ENCODE data around the gene NEXN.

DNA sequence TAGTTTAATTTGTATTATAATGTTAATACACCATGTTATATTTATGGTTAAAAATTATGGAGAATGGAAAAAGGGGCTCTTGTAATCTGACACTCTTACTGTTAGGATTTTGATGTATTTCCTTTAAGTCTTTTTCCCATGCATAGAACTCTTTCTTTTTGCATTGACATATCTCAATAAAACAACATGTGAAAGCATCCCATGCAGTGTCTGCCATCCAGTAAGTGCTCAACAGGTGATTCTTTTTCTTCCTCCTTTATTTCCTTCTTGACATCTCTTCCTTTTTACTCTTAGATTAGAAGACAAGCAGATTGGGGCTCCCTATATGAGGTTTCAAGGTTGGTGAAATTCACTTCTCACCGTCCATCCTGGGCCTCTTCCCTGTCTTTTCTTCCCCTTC lies 2.8 kb downstream of the NEXN start:
- TF ChIP-seq, protein P1, sequence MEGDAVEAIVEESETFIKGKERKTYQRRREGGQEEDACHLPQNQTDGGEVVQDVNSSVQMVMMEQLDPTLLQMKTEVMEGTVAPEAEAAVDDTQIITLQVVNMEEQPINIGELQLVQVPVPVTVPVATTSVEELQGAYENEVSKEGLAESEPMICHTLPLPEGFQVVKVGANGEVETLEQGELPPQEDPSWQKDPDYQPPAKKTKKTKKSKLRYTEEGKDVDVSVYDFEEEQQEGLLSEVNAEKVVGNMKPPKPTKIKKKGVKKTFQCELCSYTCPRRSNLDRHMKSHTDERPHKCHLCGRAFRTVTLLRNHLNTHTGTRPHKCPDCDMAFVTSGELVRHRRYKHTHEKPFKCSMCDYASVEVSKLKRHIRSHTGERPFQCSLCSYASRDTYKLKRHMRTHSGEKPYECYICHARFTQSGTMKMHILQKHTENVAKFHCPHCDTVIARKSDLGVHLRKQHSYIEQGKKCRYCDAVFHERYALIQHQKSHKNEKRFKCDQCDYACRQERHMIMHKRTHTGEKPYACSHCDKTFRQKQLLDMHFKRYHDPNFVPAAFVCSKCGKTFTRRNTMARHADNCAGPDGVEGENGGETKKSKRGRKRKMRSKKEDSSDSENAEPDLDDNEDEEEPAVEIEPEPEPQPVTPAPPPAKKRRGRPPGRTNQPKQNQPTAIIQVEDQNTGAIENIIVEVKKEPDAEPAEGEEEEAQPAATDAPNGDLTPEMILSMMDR (IDR thresholded peaks at IDR 0.05; ENCODE audit: low read depth, low read length, missing input control), result no peak
- TF ChIP-seq, protein P2, sequence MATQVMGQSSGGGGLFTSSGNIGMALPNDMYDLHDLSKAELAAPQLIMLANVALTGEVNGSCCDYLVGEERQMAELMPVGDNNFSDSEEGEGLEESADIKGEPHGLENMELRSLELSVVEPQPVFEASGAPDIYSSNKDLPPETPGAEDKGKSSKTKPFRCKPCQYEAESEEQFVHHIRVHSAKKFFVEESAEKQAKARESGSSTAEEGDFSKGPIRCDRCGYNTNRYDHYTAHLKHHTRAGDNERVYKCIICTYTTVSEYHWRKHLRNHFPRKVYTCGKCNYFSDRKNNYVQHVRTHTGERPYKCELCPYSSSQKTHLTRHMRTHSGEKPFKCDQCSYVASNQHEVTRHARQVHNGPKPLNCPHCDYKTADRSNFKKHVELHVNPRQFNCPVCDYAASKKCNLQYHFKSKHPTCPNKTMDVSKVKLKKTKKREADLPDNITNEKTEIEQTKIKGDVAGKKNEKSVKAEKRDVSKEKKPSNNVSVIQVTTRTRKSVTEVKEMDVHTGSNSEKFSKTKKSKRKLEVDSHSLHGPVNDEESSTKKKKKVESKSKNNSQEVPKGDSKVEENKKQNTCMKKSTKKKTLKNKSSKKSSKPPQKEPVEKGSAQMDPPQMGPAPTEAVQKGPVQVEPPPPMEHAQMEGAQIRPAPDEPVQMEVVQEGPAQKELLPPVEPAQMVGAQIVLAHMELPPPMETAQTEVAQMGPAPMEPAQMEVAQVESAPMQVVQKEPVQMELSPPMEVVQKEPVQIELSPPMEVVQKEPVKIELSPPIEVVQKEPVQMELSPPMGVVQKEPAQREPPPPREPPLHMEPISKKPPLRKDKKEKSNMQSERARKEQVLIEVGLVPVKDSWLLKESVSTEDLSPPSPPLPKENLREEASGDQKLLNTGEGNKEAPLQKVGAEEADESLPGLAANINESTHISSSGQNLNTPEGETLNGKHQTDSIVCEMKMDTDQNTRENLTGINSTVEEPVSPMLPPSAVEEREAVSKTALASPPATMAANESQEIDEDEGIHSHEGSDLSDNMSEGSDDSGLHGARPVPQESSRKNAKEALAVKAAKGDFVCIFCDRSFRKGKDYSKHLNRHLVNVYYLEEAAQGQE (IDR thresholded peaks at IDR 0.05), result no peak
- TF ChIP-seq SP1 (IDR thresholded peaks at IDR 0.05) (no peak), FOXA1 (IDR thresholded peaks at IDR 0.05) (no peak), HNF4G (IDR thresholded peaks at IDR 0.05) (no peak)
- TF ChIP-seq, protein P3, sequence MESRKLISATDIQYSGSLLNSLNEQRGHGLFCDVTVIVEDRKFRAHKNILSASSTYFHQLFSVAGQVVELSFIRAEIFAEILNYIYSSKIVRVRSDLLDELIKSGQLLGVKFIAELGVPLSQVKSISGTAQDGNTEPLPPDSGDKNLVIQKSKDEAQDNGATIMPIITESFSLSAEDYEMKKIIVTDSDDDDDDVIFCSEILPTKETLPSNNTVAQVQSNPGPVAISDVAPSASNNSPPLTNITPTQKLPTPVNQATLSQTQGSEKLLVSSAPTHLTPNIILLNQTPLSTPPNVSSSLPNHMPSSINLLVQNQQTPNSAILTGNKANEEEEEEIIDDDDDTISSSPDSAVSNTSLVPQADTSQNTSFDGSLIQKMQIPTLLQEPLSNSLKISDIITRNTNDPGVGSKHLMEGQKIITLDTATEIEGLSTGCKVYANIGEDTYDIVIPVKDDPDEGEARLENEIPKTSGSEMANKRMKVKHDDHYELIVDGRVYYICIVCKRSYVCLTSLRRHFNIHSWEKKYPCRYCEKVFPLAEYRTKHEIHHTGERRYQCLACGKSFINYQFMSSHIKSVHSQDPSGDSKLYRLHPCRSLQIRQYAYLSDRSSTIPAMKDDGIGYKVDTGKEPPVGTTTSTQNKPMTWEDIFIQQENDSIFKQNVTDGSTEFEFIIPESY (IDR thresholded peaks at IDR 0.05), result no peak

Data from liver (tissue), 3 donors.